GM23338 (cell line): ENCODE measurements around the gene CDH23. TPM values are rescaled to one million over a fixed set of nuclear protein-coding genes. Genes with fewer than 3 reads are reported as not detected.
A peak's percentile ranks its signal among the peaks of the same experiment; 100 is the strongest.

Experiments
- ATAC-seq: fragments of 200-7000 bp; cut with Tn5 transposase; 3 replicates; pipeline ENCODE4 v1.9.1; 2020
- DNase-seq: peaks from one replicate; pipeline ENCODE4 v3.0.0-alpha.2; 2015; ENCODE audit warnings: low spot score
- H2AFZ ChIP-seq: fragments of 200-600 bp; sonication (generic); 2 replicates; pipeline ENCODE4 v1.8.0; 2016; ENCODE audit warnings: antibody characterized with exemption, mild to moderate bottlenecking, moderate library complexity
- H3F3A ChIP-seq: fragments of 200-600 bp; sonication (generic); replicated peaks from 2 replicates; pipeline ENCODE4 v1.8.0; 2017; ENCODE audit warnings: antibody characterized with exemption, mixed run types, low read depth
- H3K27ac ChIP-seq: fragments of 200-600 bp; sonication (generic); 2 replicates; pipeline ENCODE4 v1.6.1; 2016; ENCODE audit warnings: low read depth
- H3K27me3 ChIP-seq: fragments of 200-600 bp; sonication (generic); 2 replicates; pipeline ENCODE4 v1.8.0; 2016; ENCODE audit warnings: mild to moderate bottlenecking, mixed run types, moderate library complexity; ENCODE audit not compliant: insufficient read depth
- H3K36me3 ChIP-seq: fragments of 200-600 bp; sonication (generic); 2 replicates; pipeline ENCODE4 v1.8.0; 2016; ENCODE audit warnings: mild to moderate bottlenecking; ENCODE audit not compliant: insufficient read depth
- H3K4me1 ChIP-seq: fragments of 200-600 bp; sonication (generic); 2 replicates; pipeline ENCODE4 v1.8.0; 2016; ENCODE audit warnings: mild to moderate bottlenecking, moderate library complexity; ENCODE audit not compliant: insufficient read depth
- H3K4me2 ChIP-seq: fragments of 200-600 bp; sonication (generic); 2 replicates; pipeline ENCODE4 v1.7.1; 2017; ENCODE audit warnings: mixed run types
- H3K4me3 ChIP-seq: fragments of 200-600 bp; sonication (generic); 2 replicates; pipeline ENCODE4 v1.6.1; 2016; ENCODE audit warnings: mixed run types
- H3K79me2 ChIP-seq: fragments of 200-600 bp; sonication (generic); replicated peaks from 2 replicates; pipeline ENCODE4 v1.8.0; 2017; ENCODE audit warnings: mild to moderate bottlenecking; ENCODE audit not compliant: insufficient read depth
- H3K9me2 ChIP-seq: fragments of 200-600 bp; sonication (generic); 2 replicates; pipeline ENCODE4 v1.8.0; 2017; ENCODE audit not compliant: insufficient read depth
- H4K20me1 ChIP-seq: fragments of 200-600 bp; sonication (generic); replicated peaks from 2 replicates; pipeline ENCODE4 v1.8.0; 2017; ENCODE audit warnings: mild to moderate bottlenecking; ENCODE audit not compliant: insufficient read depth
- H3K27ac Mint-ChIP-seq: 2 replicates; pipeline ENCODE4 v1.8.0; 2020; ENCODE audit warnings: inconsistent platforms, mild to moderate bottlenecking, moderate library complexity, mixed read lengths
- H3K27me3 Mint-ChIP-seq: 3 replicates; pipeline ENCODE4 v1.8.0; 2022; ENCODE audit warnings: low read depth, mild to moderate bottlenecking, moderate library complexity, mixed read lengths, inconsistent platforms; ENCODE audit not compliant: insufficient read depth, poor library complexity
- H3K36me3 Mint-ChIP-seq: 3 replicates; pipeline ENCODE4 v1.8.0; 2021; ENCODE audit warnings: low read depth, mild to moderate bottlenecking, inconsistent platforms, moderate library complexity, mixed read lengths
- H3K4me1 Mint-ChIP-seq: 3 replicates; pipeline ENCODE4 v1.8.0; 2020; ENCODE audit warnings: mild to moderate bottlenecking, inconsistent platforms, mixed read lengths
- H3K4me3 Mint-ChIP-seq: 3 replicates; pipeline ENCODE4 v1.8.0; 2021; ENCODE audit warnings: moderate library complexity, mild to moderate bottlenecking, inconsistent platforms, mixed read lengths
- H3K9me3 Mint-ChIP-seq: 3 replicates; pipeline ENCODE4 v1.8.0; 2020; ENCODE audit warnings: moderate library complexity, mild to moderate bottlenecking, inconsistent platforms, mixed read lengths
- ETS1 ChIP-seq: IDR thresholded peaks from 2 replicates; pipeline ENCODE4 v1.6.1; 2016; ENCODE audit warnings: antibody characterized with exemption
- POLR2AphosphoS5 ChIP-seq: IDR thresholded peaks from 2 replicates; pipeline ENCODE4 v1.6.1; 2016; ENCODE audit warnings: antibody characterized with exemption, low read depth
- REST ChIP-seq: IDR thresholded peaks from one replicate; pipeline ENCODE4 v1.6.1; 2018; ENCODE audit warnings: antibody characterized with exemption; ENCODE audit not compliant: unreplicated experiment
- STAT1 ChIP-seq: IDR thresholded peaks from one replicate; pipeline ENCODE4 v1.6.1; 2016; ENCODE audit warnings: antibody characterized with exemption; ENCODE audit not compliant: unreplicated experiment
- ZNF462 ChIP-seq: fragments of 250-450 bp; sonication (Bioruptor Pico); IDR thresholded peaks from 2 replicates; pipeline ENCODE4 v1.5.0; 2020; ENCODE audit warnings: mild to moderate bottlenecking, moderate library complexity
- polyA plus RNA-seq: library from polyadenylated mRNA; unstranded; fragments of >200 nt; fragmentation: Nextera tagmentation; extraction: Ambion mirVana; gene quantifications from 2 replicates; pipeline ENCODE4 v1.2.1, GENCODE V29; 2016
- total RNA-seq: library from RNA; depleted of rRNA; stranded (reverse); fragments of >200 nt; shearing (Covaris generic); gene quantifications from 2 replicates; pipeline ENCODE4 v1.2.3, GENCODE V29; 2014
- TF ChIP-seq, protein P1 (sequence below), 2 experiments: fragments of 200-600 bp in 1 of 2; sonication (generic) in 1 of 2; conservative IDR thresholded peaks; 2 replicates each; pipeline versions ENCODE4 v1.5.1 to v1.6.1; 2016 to 2017; ENCODE audit warnings: antibody characterized with exemption in 2 of 2, low read depth in 2 of 2, mild to moderate bottlenecking in 2 of 2, moderate library complexity in 1 of 2

The CDH23 gene
- total and polyA plus RNA-seq, 2 experiments from 2014 or later: 0.95 to 4.3 TPM

DNA sequence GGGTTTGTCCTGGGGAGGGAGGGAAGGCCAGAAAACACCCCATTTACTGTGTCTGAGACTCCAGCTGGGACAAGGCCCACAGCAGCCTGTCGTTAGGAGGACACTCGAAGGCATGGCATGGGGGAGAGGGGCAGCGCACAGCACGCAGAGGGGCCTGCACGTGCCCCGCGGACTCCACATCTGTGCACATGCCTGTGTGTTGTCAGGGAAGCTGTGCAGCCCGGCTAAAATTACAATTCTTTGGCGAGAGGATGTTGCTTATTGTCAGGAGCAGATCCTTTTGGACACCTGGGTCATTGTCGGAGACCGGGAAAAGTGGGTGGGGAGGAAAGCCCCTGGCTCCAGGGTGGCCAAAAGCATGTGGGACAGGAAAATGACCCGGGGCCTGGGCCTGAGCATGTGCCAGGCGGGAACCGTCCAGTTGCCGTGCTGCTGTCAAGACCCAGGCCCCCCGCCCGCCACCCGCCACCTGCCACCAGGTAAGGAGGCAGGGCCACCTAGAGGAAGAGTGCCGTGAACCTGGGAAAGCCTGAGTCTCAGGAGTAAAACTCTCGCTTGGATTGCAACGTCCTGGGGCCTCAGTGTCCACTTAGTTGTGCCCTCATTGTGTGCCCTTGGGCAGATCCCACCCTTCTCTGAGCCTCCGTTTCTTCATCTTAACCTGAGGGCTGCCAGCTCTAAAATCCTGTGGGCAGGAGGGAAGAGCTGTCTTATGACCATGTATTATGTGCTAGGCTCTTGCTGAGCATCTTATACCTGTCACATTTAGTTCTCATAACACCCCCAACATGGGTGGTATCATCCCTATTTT is 369.4 kb downstream of the CDH23 start:
- H4K20me1 ChIP-seq: no peaks in the 10 kb centered on the region
- H3K79me2 ChIP-seq: no peaks in the 10 kb centered on the region
- Mint-ChIP-seq H3K36me3 (no peaks in the 10 kb centered on the region), H3K4me3 (no peak overlapping the region), H3K27ac (no peak overlapping the region), H3K9me3 (no peaks in the 10 kb centered on the region; the same call in 2 of the 3 replicates), H3K27me3 (peaks cover 10% of the 10 kb centered on the region), H3K4me1 (peaks cover 3% of the 10 kb centered on the region; the same call in 2 of the 3 replicates)
- ATAC-seq (no peak), DNase-seq (no peak)
- H3K9me2 ChIP-seq: no peaks in the 10 kb centered on the region
- no peak overlapping the region for H3K27ac ChIP-seq
- no peaks in the 10 kb centered on the region for H3K4me1 ChIP-seq
- no peak overlapping the region for H3K4me3 ChIP-seq
- no peak overlapping the region for H3K4me2 ChIP-seq
- no peak overlapping the region for H2AFZ ChIP-seq
- H3F3A ChIP-seq: no peaks in the 10 kb centered on the region
- no peak for TF ChIP-seq POLR2AphosphoS5
- TF ChIP-seq, protein P1, sequence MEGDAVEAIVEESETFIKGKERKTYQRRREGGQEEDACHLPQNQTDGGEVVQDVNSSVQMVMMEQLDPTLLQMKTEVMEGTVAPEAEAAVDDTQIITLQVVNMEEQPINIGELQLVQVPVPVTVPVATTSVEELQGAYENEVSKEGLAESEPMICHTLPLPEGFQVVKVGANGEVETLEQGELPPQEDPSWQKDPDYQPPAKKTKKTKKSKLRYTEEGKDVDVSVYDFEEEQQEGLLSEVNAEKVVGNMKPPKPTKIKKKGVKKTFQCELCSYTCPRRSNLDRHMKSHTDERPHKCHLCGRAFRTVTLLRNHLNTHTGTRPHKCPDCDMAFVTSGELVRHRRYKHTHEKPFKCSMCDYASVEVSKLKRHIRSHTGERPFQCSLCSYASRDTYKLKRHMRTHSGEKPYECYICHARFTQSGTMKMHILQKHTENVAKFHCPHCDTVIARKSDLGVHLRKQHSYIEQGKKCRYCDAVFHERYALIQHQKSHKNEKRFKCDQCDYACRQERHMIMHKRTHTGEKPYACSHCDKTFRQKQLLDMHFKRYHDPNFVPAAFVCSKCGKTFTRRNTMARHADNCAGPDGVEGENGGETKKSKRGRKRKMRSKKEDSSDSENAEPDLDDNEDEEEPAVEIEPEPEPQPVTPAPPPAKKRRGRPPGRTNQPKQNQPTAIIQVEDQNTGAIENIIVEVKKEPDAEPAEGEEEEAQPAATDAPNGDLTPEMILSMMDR (conservative IDR thresholded peaks at IDR 0.05; ENCODE audit: low read depth in 2 of 2): peak in 1 of 2 experiments; percentile 13; a peak in 1 of 4 replicates
- H3K27me3 ChIP-seq: no peaks in the 10 kb centered on the region
- H3K36me3 ChIP-seq: no peaks in the 10 kb centered on the region

GRCh38 chr10:71766717-71767419 is 370.1 kb downstream of the CDH23 start:
- Mint-ChIP-seq H3K27me3 (peaks cover 6% of the 10 kb centered on the region), H3K36me3 (no peaks in the 10 kb centered on the region), H3K4me1 (peaks cover 3% of the 10 kb centered on the region; the same call in 2 of the 3 replicates), H3K4me3 (no peak overlapping the region), H3K27ac (no peak overlapping the region), H3K9me3 (no peaks in the 10 kb centered on the region; the same call in 2 of the 3 replicates)
- DNase-seq (no peak), ATAC-seq (no peak)
- no peaks in the 10 kb centered on the region for H3K27me3 ChIP-seq
- H3K27ac ChIP-seq: no peak overlapping the region
- no peak overlapping the region for H3K4me2 ChIP-seq
- no peaks in the 10 kb centered on the region for H3F3A ChIP-seq
- H4K20me1 ChIP-seq: no peaks in the 10 kb centered on the region
- no peaks in the 10 kb centered on the region for H3K9me2 ChIP-seq
- no peaks in the 10 kb centered on the region for H3K79me2 ChIP-seq
- H3K36me3 ChIP-seq: no peaks in the 10 kb centered on the region
- no peak overlapping the region for H2AFZ ChIP-seq
- no peak overlapping the region for H3K4me3 ChIP-seq
- no peaks in the 10 kb centered on the region for H3K4me1 ChIP-seq
- TF ChIP-seq ETS1: no peak
- no peak for TF ChIP-seq ZNF462
- TF ChIP-seq REST: no peak
- TF ChIP-seq STAT1: no peak
